Right lobe of liver (tissue), 4 donors: ENCODE data around the gene FNDC3B.

Experiments used
- POLR2A ChIP-seq: fragments of 450-650 bp; IDR thresholded peaks from one replicate; pipeline ENCODE4 v1.6.1; 2017; ENCODE audit warnings: antibody characterized with exemption, mild to moderate bottlenecking
- TF ChIP-seq, protein P1 (sequence below), 4 donors: fragments of 200-600 bp in 3 of 4; fragments of 450-650 bp in 1 of 4; IDR thresholded peaks; one replicate each; pipeline versions ENCODE4 v1.5.1 to v1.8.0; 2016 to 2022; ENCODE audit warnings: antibody characterized with exemption in 4 of 4, mild to moderate bottlenecking in 2 of 4
- donor health status: DM: no; HTN: no; CAD: no.
- donor health status: DM: no; HTN: no; CAD: no.
- donor health status: DM: no; HTN: yes; CAD: no.

DNA sequence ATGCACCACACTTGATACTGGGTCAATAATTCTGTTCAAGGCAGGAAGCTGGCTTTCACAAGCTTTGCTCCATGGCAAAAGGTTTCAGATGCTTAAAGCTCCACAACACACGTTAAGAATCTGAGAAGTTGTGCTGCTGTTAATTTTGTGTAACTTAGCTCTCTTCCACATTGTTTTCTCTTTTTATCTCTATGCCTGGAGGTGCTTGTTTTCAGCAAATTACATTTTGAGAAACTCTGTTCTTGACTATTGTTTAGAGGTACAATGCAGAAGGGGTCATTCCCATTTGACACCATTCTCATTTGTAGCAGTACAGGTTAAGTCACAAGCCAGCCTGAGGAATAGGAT lies 156.0 kb downstream of the FNDC3B start:
- no peak for TF ChIP-seq POLR2A
- TF ChIP-seq, protein P1, sequence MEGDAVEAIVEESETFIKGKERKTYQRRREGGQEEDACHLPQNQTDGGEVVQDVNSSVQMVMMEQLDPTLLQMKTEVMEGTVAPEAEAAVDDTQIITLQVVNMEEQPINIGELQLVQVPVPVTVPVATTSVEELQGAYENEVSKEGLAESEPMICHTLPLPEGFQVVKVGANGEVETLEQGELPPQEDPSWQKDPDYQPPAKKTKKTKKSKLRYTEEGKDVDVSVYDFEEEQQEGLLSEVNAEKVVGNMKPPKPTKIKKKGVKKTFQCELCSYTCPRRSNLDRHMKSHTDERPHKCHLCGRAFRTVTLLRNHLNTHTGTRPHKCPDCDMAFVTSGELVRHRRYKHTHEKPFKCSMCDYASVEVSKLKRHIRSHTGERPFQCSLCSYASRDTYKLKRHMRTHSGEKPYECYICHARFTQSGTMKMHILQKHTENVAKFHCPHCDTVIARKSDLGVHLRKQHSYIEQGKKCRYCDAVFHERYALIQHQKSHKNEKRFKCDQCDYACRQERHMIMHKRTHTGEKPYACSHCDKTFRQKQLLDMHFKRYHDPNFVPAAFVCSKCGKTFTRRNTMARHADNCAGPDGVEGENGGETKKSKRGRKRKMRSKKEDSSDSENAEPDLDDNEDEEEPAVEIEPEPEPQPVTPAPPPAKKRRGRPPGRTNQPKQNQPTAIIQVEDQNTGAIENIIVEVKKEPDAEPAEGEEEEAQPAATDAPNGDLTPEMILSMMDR (IDR thresholded peaks at IDR 0.05): no peak
